Measurements from ENCODE around the gene TRMT10A. TPM values are rescaled to one million over a fixed set of nuclear protein-coding genes. Genes with fewer than 3 reads are reported as not detected.

The TRMT10A gene
- total and polyA plus RNA-seq, 2 donors (not counting 3 experiments of a cell fraction or from before 2014, with no cell fraction given) = 1.7 to 8.4 TPM

- TF ChIP-seq POLR2A (IDR thresholded peaks at IDR 0.05; ENCODE audit: low read depth, low read length) = no peak
- no peak for TF ChIP-seq FOS (IDR thresholded peaks at IDR 0.05; ENCODE audit: borderline replicate concordance, insufficient read depth, low read length)
- no peak for TF ChIP-seq MYC (IDR thresholded peaks at IDR 0.05; ENCODE audit: low read depth, low read length)
- no peak for TF ChIP-seq MAX (IDR thresholded peaks at IDR 0.05; ENCODE audit: insufficient read depth, insufficient read length)
- TF ChIP-seq JUN (IDR thresholded peaks at IDR 0.05; ENCODE audit: borderline replicate concordance, insufficient read depth, insufficient read length, low read depth) = no peak
- no peak for TF ChIP-seq EZH2 (IDR thresholded peaks at IDR 0.05; ENCODE audit: borderline replicate concordance, low read depth, low read length, severe bottlenecking)
- TF ChIP-seq POLR2AphosphoS5 (IDR thresholded peaks at IDR 0.05; ENCODE audit: insufficient read depth, low read depth, low read length) = no peak
- dilution Hi-C loops (cut with MboI; ENCODE audit: extremely low pct_ligation_motif_present, low sequenced_read_pairs) (no loop called here), intact Hi-C loops (cut with micrococcal nuclease) (no loop called here)
- Histone ChIP-seq H2AFZ (ENCODE audit: low read depth, low read length) (no peak overlapping the region), H3K4me1 (ENCODE audit: control insufficient read depth, extremely low read depth, insufficient read depth, low read length) (no peaks in the 10 kb centered on the region), H3K4me2 (ENCODE audit: insufficient read depth, low read length) (no peak overlapping the region), H3K36me3 (ENCODE audit: control insufficient read depth in 2 of 2, extremely low read depth in 1 of 2, insufficient read depth in 2 of 2, low read length in 2 of 2) (no peaks in the 10 kb centered on the region), H3K27ac (ENCODE audit: insufficient read depth, low read depth, low read length) (no peak overlapping the region), H3K27me3 (ENCODE audit: control insufficient read depth in 2 of 2, insufficient read depth in 2 of 2, low read length in 2 of 2) (peaks cover 0 to 8% of the 10 kb centered on the region in 2 experiments), H3K4me3 (replicated peaks in 1 of 3; ENCODE audit: insufficient read depth in 1 of 3, low read depth in 1 of 3, low read length in 3 of 3) (no peak overlapping the region), H3K79me2 (ENCODE audit: control insufficient read depth, insufficient read depth, low read length) (no peaks in the 10 kb centered on the region), H4K20me1 (replicated peaks; ENCODE audit: control insufficient read depth, extremely low read depth, insufficient read depth, low read length) (no peaks in the 10 kb centered on the region), H3K9me3 (replicated peaks; ENCODE audit: control insufficient read depth, insufficient read depth, low read length) (no peaks in the 10 kb centered on the region), H3K9me1 (replicated peaks; ENCODE audit: control insufficient read depth, extremely low read depth, insufficient read depth, low read length) (no peaks in the 10 kb centered on the region), H3K9ac (replicated peaks; ENCODE audit: extremely low read depth, insufficient read depth, low read length) (no peak overlapping the region)
- no TSS peak for BruUV-seq (replicated peaks)
- DNase-seq (ENCODE audit: low read depth, low spot score) (no peak), FAIRE-seq (no peak)
- POLR2A ChIA-PET = no interaction called here
- CTCF ChIA-PET = interaction anchor here (0.9 kb wide), 1 partner anchor 10 kb away, joined by 3 read pairs; no protein-coding TSS in a partner anchor
Observed at GRCh38 chr4:99587803-99588202, 24.0 kb upstream of the TRMT10A start.

- no TSS peak for BruUV-seq (replicated peaks)
- no peak for DNase-seq (ENCODE audit: low read depth, low spot score)
- dilution Hi-C loops (cut with MboI; ENCODE audit: extremely low pct_ligation_motif_present, low sequenced_read_pairs) (no loop called here), intact Hi-C loops (cut with micrococcal nuclease) (no loop called here)
- no peak overlapping the region for H3K4me2 ChIP-seq (ENCODE audit: insufficient read depth, low read length)
- no peaks in the 10 kb centered on the region for H3K9me3 ChIP-seq (replicated peaks; ENCODE audit: control insufficient read depth, insufficient read depth, low read length)
- CTCF ChIA-PET = no interaction called here
- H3K9me1 ChIP-seq (replicated peaks; ENCODE audit: control insufficient read depth, extremely low read depth, insufficient read depth, low read length) = no peaks in the 10 kb centered on the region
- no peak overlapping the region for H2AFZ ChIP-seq (ENCODE audit: low read depth, low read length)
- H3K9ac ChIP-seq (replicated peaks; ENCODE audit: extremely low read depth, insufficient read depth, low read length) = no peak overlapping the region
- no peaks in the 10 kb centered on the region for H3K36me3 ChIP-seq (ENCODE audit: control insufficient read depth in 2 of 2, extremely low read depth in 1 of 2, insufficient read depth in 2 of 2, low read length in 2 of 2)
- no peak overlapping the region for H3K4me3 ChIP-seq (replicated peaks in 1 of 3; ENCODE audit: insufficient read depth in 1 of 3, low read depth in 1 of 3, low read length in 3 of 3)
- H3K79me2 ChIP-seq (ENCODE audit: control insufficient read depth, insufficient read depth, low read length) = no peaks in the 10 kb centered on the region
- peaks cover 0 to 8% of the 10 kb centered on the region in 2 experiments for H3K27me3 ChIP-seq (ENCODE audit: control insufficient read depth in 2 of 2, insufficient read depth in 2 of 2, low read length in 2 of 2)
- POLR2A ChIA-PET = no interaction called here
- TF ChIP-seq GATA2 (IDR thresholded peaks at IDR 0.05; ENCODE audit: insufficient read depth, insufficient read length, low read depth, low read length) (no peak), MYC (IDR thresholded peaks at IDR 0.05; ENCODE audit: low read depth, low read length) (no peak), POLR2AphosphoS5 (IDR thresholded peaks at IDR 0.05; ENCODE audit: insufficient read depth, low read depth, low read length) (no peak), MAX (IDR thresholded peaks at IDR 0.05; ENCODE audit: insufficient read depth, insufficient read length) (no peak), POLR2A (IDR thresholded peaks at IDR 0.05; ENCODE audit: low read depth, low read length) (no peak), JUN (IDR thresholded peaks at IDR 0.05; ENCODE audit: borderline replicate concordance, insufficient read depth, insufficient read length, low read depth) (no peak), FOS (IDR thresholded peaks at IDR 0.05; ENCODE audit: borderline replicate concordance, insufficient read depth, low read length) (no peak), CTCF (IDR thresholded peaks at IDR 0.05; ENCODE audit: extremely low read depth in 1 of 2, insufficient read depth in 1 of 2, low read depth in 1 of 2, low read length in 2 of 2) (no peak), EZH2 (IDR thresholded peaks at IDR 0.05; ENCODE audit: borderline replicate concordance, low read depth, low read length, severe bottlenecking) (no peak)
- FAIRE-seq = no peak
- H3K4me1 ChIP-seq (ENCODE audit: control insufficient read depth, extremely low read depth, insufficient read depth, low read length) = no peaks in the 10 kb centered on the region
- H4K20me1 ChIP-seq (replicated peaks; ENCODE audit: control insufficient read depth, extremely low read depth, insufficient read depth, low read length) = no peaks in the 10 kb centered on the region
- H3K27ac ChIP-seq (ENCODE audit: insufficient read depth, low read depth, low read length) = no peak overlapping the region
Observed at GRCh38 chr4:99587309-99587708, 23.5 kb upstream of the TRMT10A start.
